MM.1S (cell line): Measurements from ENCODE around the gene DDIT4.
"Not testable (repeated sequence)": the region's sequence is repeated elsewhere in the genome, so short reads cannot be mapped to it uniquely, and the experiment has no call there.

Source experiments
- DNase-seq: peaks from one replicate; pipeline ENCODE4 v3.0.0-alpha.2; 2015
- H2AFZ ChIP-seq: fragments of 300-600 bp; sonication (generic); 2 replicates; pipeline ENCODE4 v1.6.0; 2016; ENCODE audit warnings: antibody characterized with exemption, low read length
- H3F3A ChIP-seq: fragments of 300-600 bp; sonication (generic); 2 replicates; pipeline ENCODE4 v1.6.1; 2016; ENCODE audit warnings: mild to moderate bottlenecking, antibody characterized with exemption, low read length, moderate library complexity, mixed read lengths; ENCODE audit not compliant: insufficient read depth
- H3K27ac ChIP-seq: fragments of 300-600 bp; sonication (generic); 2 replicates; pipeline ENCODE4 v1.5.1; 2016; ENCODE audit warnings: mild to moderate bottlenecking, low read length
- H3K27me3 ChIP-seq: fragments of 300-600 bp; sonication (generic); replicated peaks from 2 replicates; pipeline ENCODE4 v1.6.0; 2016; ENCODE audit warnings: low read length; ENCODE audit not compliant: insufficient read depth
- H3K36me3 ChIP-seq: fragments of 300-600 bp; sonication (generic); replicated peaks from 2 replicates; pipeline ENCODE4 v1.6.1; 2016; ENCODE audit warnings: mild to moderate bottlenecking, low read length, mixed read lengths; ENCODE audit not compliant: insufficient read depth
- H3K4me1 ChIP-seq: fragments of 300-600 bp; sonication (generic); 2 replicates; pipeline ENCODE4 v1.6.1; 2016; ENCODE audit warnings: low read length, mixed read lengths
- H3K4me2 ChIP-seq: fragments of 300-600 bp; sonication (generic); 2 replicates; pipeline ENCODE4 v1.6.0; 2016; ENCODE audit warnings: low read depth, low read length
- H3K4me3 ChIP-seq: fragments of 300-600 bp; sonication (generic); 2 replicates; pipeline ENCODE4 v1.5.1; 2016; ENCODE audit warnings: low read length, mixed read lengths
- H3K79me2 ChIP-seq: fragments of 300-600 bp; sonication (generic); 2 replicates; pipeline ENCODE4 v1.6.1; 2016; ENCODE audit warnings: mixed run types, low read length, mixed read lengths
- H3K9ac ChIP-seq: fragments of 300-600 bp; sonication (generic); 2 replicates; pipeline ENCODE4 v1.6.1; 2016; ENCODE audit warnings: low read length, mixed read lengths
- H3K9me2 ChIP-seq: fragments of 300-600 bp; sonication (generic); replicated peaks from 2 replicates; pipeline ENCODE4 v1.6.1; 2016; ENCODE audit warnings: mild to moderate bottlenecking, low read length, mixed read lengths; ENCODE audit not compliant: insufficient read depth
- H3K9me3 ChIP-seq: fragments of 300-600 bp; sonication (generic); replicated peaks from 2 replicates; pipeline ENCODE4 v1.6.1; 2016; ENCODE audit warnings: mild to moderate bottlenecking, low read length, mixed read lengths; ENCODE audit not compliant: insufficient read depth
- H4K20me1 ChIP-seq: fragments of 300-600 bp; sonication (generic); 2 replicates; pipeline ENCODE4 v1.6.1; 2016; ENCODE audit warnings: mild to moderate bottlenecking, low read length, moderate library complexity, mixed read lengths; ENCODE audit not compliant: insufficient read depth
- EZH2 ChIP-seq: fragments of 300-600 bp; sonication (generic); optimal IDR thresholded peaks from 2 replicates; pipeline ENCODE3; 2017; ENCODE audit warnings: low read depth, mild to moderate bottlenecking, antibody characterized with exemption, low read length, mixed read lengths
- EZH2phosphoT487 ChIP-seq: fragments of 300-600 bp; sonication (generic); IDR thresholded peaks from 2 replicates; pipeline ENCODE4 v1.6.1; 2018; ENCODE audit warnings: antibody characterized with exemption, low read length
- TF ChIP-seq, protein P1 (sequence below): fragments of 300-600 bp; sonication (generic); IDR thresholded peaks from 2 replicates; pipeline ENCODE4 v1.5.1; 2016; ENCODE audit warnings: antibody characterized with exemption, low read length, mixed read lengths

The DDIT4 gene

DNA sequence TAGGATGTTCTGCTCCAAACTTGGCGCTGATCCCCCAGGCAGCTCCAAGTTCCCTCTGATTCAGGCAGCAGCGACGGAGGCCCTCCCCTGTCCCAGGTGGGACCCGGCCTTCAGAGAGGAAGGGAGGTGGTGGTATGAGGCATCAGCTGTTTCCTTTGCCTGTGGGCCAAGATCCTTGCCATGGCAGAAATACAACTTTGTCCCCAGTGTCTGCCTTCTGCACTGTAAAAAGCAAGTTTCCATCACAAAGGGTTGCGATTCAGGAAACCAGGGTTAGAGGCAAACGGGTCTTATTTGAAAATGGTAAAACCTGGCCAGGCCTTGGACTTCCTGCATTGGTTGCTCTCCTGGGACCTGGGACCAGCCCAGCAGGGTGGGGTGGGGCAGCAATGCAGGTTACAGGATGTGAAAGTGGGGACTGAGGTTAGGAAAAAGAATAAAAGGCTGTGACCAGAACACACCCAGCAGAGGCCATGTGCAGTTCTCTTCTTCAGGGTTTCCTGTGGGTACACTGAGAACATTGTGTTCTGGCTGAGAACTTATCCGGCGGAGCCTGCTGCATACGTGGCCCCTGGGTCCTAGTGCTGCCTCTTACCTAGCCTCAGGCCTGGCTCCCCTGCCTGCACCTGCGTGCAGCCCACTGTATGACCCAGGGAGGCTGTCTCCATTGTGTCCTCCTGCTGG is 25.1 kb upstream of the DDIT4 start:
- H3K4me3 ChIP-seq, result peak overlapping the region; percentile 37; the same call in 1 of the 2 replicates

GRCh38 chr10:72249176-72249862 is 24.4 kb upstream of the DDIT4 start:
- Histone ChIP-seq H3K27ac (peak overlapping the region; percentile 89), H3K4me3 (peak overlapping the region; percentile 37; the same call in 1 of the 2 replicates), H3F3A (peaks cover 23% of the 10 kb centered on the region), H2AFZ (peak overlapping the region; percentile 61), H3K9ac (peak overlapping the region; percentile 58), H3K4me2 (peak overlapping the region; percentile 64), H3K4me1 (peaks cover 39% of the 10 kb centered on the region)
- H3K79me2 ChIP-seq, DNase-seq, H3K9me3 ChIP-seq, H3K36me3 ChIP-seq, H3K9me2 ChIP-seq, H3K27me3 ChIP-seq, H4K20me1 ChIP-seq: not testable (repeated sequence)

More for the DNA sequence above, 25.1 kb upstream of the DDIT4 start:
- H3K79me2 ChIP-seq, result no peaks in the 10 kb centered on the region
- H3K9me3 ChIP-seq, result no peaks in the 10 kb centered on the region
- TF ChIP-seq EZH2phosphoT487 (no peak), EZH2 (no peak)
- TF ChIP-seq, protein P1, sequence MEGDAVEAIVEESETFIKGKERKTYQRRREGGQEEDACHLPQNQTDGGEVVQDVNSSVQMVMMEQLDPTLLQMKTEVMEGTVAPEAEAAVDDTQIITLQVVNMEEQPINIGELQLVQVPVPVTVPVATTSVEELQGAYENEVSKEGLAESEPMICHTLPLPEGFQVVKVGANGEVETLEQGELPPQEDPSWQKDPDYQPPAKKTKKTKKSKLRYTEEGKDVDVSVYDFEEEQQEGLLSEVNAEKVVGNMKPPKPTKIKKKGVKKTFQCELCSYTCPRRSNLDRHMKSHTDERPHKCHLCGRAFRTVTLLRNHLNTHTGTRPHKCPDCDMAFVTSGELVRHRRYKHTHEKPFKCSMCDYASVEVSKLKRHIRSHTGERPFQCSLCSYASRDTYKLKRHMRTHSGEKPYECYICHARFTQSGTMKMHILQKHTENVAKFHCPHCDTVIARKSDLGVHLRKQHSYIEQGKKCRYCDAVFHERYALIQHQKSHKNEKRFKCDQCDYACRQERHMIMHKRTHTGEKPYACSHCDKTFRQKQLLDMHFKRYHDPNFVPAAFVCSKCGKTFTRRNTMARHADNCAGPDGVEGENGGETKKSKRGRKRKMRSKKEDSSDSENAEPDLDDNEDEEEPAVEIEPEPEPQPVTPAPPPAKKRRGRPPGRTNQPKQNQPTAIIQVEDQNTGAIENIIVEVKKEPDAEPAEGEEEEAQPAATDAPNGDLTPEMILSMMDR, result no peak
- peak overlapping the region; percentile 89 for H3K27ac ChIP-seq
- DNase-seq, result peak; percentile 97
- H2AFZ ChIP-seq, result peak overlapping the region; percentile 61
- peak overlapping the region; percentile 64 for H3K4me2 ChIP-seq
- H3F3A ChIP-seq, result peaks cover 23% of the 10 kb centered on the region
- no peaks in the 10 kb centered on the region for H3K9me2 ChIP-seq
- no peaks in the 10 kb centered on the region for H3K36me3 ChIP-seq
- peaks cover 35% of the 10 kb centered on the region for H3K4me1 ChIP-seq
- no peaks in the 10 kb centered on the region for H4K20me1 ChIP-seq
- peak overlapping the region; percentile 58 for H3K9ac ChIP-seq
- H3K27me3 ChIP-seq, result no peaks in the 10 kb centered on the region

- Histone ChIP-seq H2AFZ (no peak overlapping the region), H3K9me3 (no peaks in the 10 kb centered on the region), H3K36me3 (no peaks in the 10 kb centered on the region), H4K20me1 (no peaks in the 10 kb centered on the region), H3K9ac (no peak overlapping the region), H3K27me3 (no peaks in the 10 kb centered on the region), H3K79me2 (no peaks in the 10 kb centered on the region), H3F3A (peaks cover 23% of the 10 kb centered on the region), H3K9me2 (no peaks in the 10 kb centered on the region), H3K4me2 (no peak overlapping the region), H3K27ac (no peak overlapping the region), H3K4me3 (no peak overlapping the region), H3K4me1 (peaks cover 50% of the 10 kb centered on the region)
- TF ChIP-seq EZH2phosphoT487 (no peak), EZH2 (no peak)
- DNase-seq, result peak; percentile 36
These were observed 23.1 kb upstream of the DDIT4 start for GRCh38 chr10:72250666-72251065.

DNA sequence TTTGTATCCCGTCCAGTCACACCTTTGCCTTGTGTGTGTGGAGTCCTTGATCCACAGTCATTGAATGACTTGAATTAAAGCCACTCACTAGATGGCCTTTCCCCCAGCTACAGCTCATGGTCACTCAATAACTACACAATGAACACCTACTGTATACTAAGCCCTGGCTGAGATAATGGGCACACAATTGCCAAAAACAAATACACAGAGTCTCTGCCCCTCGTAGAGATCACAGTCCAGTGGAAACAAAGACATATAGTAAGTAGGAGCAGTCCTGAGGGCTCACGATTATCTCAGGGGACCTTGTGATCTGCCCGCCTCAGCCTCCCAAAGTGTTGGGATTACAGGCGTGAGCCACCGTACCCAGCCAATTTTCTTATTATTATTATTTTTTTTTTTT is 22.1 kb upstream of the DDIT4 start:
- Histone ChIP-seq H3K4me2 (no peak overlapping the region), H3K9me2 (no peaks in the 10 kb centered on the region), H3K9ac (no peak overlapping the region), H3K79me2 (no peaks in the 10 kb centered on the region), H3F3A (peaks cover 30% of the 10 kb centered on the region), H3K4me1 (peaks cover 56% of the 10 kb centered on the region), H3K4me3 (no peak overlapping the region), H4K20me1 (no peaks in the 10 kb centered on the region), H3K36me3 (no peaks in the 10 kb centered on the region), H3K27me3 (no peaks in the 10 kb centered on the region), H2AFZ (no peak overlapping the region), H3K9me3 (no peaks in the 10 kb centered on the region), H3K27ac (no peak overlapping the region)
- no peak for DNase-seq
- TF ChIP-seq EZH2 (no peak), EZH2phosphoT487 (no peak)
- TF ChIP-seq, protein P1, result no peak
